ENCODE data around the gene ABHD18. TPM values are rescaled to one million over a fixed set of nuclear protein-coding genes. Genes with fewer than 3 reads are reported as not detected.
"Not testable (repeated sequence)": the region's sequence is repeated elsewhere in the genome, so short reads cannot be mapped to it uniquely, and the experiment has no call there.

ABHD18 gene
- total RNA-seq, 1 donor from 2014 or later: 35.1 TPM

GRCh38 chr4:127982445-127982844 lies 17.2 kb downstream of the ABHD18 start:
- intact Hi-C loops (cut with DNase I): no loop called here
- no peak for DNase-seq (ENCODE audit: low spot score)

- intact Hi-C loops (cut with DNase I): no loop called here
- no peak for DNase-seq (ENCODE audit: low spot score)
Observed at GRCh38 chr4:127985989-127986388, 20.8 kb downstream of the ABHD18 start.

DNA sequence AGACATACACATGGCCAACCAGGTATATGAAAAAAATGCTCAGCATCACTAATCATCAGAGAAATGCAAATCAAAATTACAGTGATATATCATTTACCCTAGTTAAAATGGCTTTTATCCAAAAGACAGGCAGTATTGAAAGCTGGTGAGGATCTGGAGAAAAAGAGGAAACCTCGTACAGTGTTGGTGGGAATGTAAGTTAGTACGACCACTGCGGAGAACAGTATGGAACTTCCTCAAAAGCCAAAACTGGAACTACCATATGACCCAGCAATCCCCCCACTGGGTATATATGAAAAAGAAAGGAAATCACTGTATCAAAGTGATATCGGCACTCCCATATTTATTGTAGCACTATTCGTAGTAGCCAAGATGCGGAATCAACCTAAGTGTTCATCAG lies 23.4 kb downstream of the ABHD18 start:
- no peak for DNase-seq (ENCODE audit: low spot score)
- intact Hi-C loops (cut with DNase I): no loop called here

GRCh38 chr4:127993151-127993550 lies 27.9 kb downstream of the ABHD18 start:
- intact Hi-C loops (cut with DNase I): no loop called here

GRCh38 chr4:127995776-127996175 lies 30.6 kb downstream of the ABHD18 start:
- intact Hi-C loops (cut with DNase I): no loop called here
- no peak for DNase-seq (ENCODE audit: low spot score)

More at GRCh38 chr4:127993151-127993550, 27.9 kb downstream of the ABHD18 start:
- DNase-seq (ENCODE audit: low spot score): no peak

DNA sequence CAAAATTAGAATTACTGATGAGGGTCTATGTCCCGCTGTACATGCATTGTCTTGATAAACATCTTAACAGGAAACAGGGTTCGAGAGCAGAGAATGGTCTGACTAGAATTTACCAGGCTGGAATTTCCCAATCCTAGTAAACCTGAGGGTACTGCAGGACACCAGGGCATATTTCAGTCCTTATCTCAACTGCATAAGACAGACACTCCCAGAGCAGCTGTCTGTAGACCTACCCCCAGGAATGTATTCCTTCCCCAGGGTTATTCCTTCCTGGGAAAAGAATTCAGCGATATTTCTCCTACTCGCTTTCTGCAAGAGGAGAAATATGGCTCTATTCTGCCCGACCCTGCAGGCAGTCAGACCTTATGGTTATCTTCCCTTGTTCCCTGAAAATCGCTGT lies 31.3 kb downstream of the ABHD18 start:
- DNase-seq (ENCODE audit: low spot score); intact Hi-C loops (cut with DNase I): not testable (repeated sequence)

- intact Hi-C loops (cut with DNase I): no loop called here
- no peak for DNase-seq (ENCODE audit: low spot score)
Observed at GRCh38 chr4:127997534-127998388, 32.6 kb downstream of the ABHD18 start.

DNA sequence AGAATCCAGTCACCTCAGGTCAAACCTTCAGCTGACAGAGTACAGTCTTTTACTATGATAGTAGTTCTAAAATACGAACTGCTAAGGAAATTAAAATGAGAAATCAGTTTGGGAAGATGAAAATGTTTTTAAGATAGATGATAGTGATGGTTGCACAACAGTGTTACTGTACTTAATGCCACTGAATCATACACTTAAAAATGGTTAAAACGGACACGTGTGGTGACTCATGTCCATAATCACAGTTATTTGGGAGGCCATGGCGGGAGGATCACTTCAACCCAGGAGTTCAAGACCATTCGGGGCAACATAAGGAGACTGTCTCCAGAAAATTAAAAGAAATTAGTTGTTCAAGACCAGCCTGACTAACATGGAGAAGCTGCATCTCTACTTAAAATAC lies 41.4 kb downstream of the ABHD18 start:
- no peak for DNase-seq (ENCODE audit: low spot score)
- intact Hi-C loops (cut with DNase I): no loop called here

DNA sequence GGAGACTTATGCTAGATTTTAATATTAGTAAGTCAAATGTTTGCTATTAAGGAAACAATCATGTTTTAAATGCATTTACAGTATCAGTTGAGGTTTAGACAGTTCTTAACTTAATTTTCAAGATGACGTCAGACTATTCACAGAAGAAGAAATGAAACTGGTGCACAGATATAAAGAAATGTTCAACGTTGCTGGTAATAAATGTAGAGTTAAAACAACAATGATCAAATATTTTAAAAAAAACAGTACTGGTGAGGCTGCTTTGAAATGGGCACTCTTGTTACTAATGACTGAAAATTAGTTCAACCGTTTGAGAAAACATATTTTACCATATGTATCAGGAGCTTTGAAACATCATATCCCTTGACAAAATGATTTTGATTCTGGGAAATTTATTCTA lies 44.2 kb downstream of the ABHD18 start:
- intact Hi-C loops (cut with DNase I): no loop called here
- no peak for DNase-seq (ENCODE audit: low spot score)

GRCh38 chr4:128025319-128025718 lies 60.1 kb downstream of the ABHD18 start:
- DNase-seq (ENCODE audit: low spot score): no peak
- intact Hi-C loops (cut with DNase I): no loop called here

DNA sequence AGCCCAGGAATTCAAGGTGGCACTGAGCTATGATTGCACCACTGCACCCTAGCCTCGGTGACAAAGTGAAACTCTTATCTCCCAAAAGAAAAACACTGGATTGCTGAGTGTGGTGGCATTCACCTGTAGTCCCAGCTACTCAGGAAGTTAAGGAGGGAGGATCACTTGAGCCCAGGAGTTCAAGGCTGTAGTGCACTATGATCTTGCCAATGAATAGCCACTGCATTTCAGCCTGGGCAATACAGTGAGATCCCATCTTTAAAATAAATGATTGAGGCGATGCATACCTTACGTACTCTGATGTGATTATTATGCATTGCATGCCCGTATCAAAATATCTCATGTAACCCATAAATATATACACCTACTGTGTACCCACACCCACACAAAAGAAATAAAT lies 64.7 kb downstream of the ABHD18 start:
- DNase-seq (ENCODE audit: low spot score): no peak
- intact Hi-C loops (cut with DNase I): no loop called here

DNA sequence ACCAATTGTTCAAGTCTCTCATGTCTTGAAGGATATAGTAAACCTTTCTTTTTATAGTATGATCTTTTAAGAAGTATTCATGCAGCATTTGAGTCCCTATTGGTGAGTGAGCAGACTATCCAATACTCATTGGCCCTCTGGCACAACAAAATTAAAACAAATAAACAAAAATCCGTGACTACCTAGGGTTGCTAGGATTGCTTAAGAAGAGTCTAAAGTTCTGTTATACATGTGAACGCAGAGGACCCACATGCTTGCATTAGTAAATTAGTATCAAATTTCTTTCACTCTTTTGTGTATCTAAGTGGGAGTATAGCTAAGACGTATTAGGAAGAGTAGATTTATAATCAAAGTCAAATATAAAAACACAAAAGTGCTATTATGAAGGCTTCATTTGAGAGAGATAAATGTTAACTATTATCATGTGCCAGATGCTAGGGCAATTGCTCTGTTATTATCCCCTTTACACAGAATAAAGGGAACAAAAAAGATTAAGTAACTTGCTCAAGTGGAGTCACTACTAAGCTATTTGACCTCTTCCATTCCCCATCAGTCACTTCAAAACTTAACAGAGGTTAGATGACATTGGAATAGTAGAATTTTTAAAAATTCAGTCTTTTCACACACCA lies 66.7 kb downstream of the ABHD18 start:
- intact Hi-C loops (cut with DNase I): no loop called here
- DNase-seq (ENCODE audit: low spot score): no peak

- DNase-seq (ENCODE audit: low spot score): no peak
- intact Hi-C loops (cut with DNase I): no loop called here
Observed at GRCh38 chr4:128039568-128039967, 74.4 kb downstream of the ABHD18 start.

GRCh38 chr4:128047019-128047418 lies 81.8 kb downstream of the ABHD18 start:
- intact Hi-C loops (cut with DNase I): not testable (repeated sequence)

DNA sequence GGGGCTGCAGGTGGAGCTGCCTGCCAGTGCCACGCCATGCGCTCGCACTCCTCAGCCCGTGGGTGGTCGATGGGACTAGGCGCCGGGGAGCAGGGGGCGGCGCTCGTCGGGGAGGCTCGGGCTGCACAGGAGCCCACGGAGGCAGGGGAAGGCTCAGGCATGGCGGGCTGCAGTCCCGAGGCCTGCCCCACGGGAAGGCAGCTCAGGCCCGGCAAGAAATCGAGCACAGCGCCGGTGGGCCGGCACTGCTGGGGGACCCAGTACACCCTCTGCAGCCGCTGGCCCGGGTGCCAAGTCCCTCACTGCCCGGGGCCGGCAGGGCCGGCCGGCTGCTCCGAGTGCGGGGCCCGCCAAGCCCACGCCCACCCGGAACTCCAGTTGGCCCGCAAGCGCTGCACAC lies 82.3 kb downstream of the ABHD18 start:
- intact Hi-C loops (cut with DNase I); DNase-seq (ENCODE audit: low spot score): not testable (repeated sequence)

More at GRCh38 chr4:128047019-128047418, 81.8 kb downstream of the ABHD18 start:
- DNase-seq (ENCODE audit: low spot score): not testable (repeated sequence)

DNA sequence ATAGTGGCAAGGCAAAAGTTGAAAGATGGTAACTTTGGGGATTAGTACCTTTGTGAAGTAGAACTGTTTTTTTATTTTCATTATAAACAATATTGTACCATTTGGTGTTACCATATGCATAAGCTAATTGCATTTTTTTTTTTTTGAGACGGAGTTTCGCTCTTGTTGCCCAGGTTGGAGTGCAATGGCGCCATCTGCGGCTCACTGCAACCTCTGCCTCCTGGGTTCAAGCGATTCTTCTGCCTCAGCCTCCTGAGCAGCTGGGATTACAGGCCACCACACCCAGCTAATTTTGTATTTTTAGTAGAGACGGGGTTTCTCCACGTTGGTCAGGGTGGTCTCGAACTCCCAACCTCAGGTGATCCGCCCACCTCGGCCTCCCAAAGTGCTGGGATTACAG lies 86.0 kb downstream of the ABHD18 start:
- DNase-seq (ENCODE audit: low spot score); intact Hi-C loops (cut with DNase I): not testable (repeated sequence)

DNA sequence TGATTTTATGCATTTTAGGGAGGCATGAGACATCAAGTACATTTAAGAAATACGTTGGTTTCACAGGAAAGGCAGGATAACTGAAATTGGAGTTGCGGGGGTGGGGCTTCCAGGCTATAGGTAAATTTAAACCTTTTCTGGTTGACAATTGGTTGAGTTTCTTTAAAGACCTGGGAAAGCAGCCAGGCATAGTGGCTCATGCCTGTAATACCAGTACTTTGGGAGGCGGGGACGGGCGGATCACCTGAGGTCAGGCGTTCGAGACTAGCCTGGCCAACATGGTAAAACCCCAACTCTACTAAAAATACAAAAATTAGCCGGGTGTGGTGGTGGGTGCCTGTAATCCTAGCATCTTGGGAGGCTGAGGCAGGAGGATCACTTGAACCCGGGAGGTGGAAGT lies 89.7 kb downstream of the ABHD18 start:
- intact Hi-C loops (cut with DNase I): not testable (repeated sequence)

DNA sequence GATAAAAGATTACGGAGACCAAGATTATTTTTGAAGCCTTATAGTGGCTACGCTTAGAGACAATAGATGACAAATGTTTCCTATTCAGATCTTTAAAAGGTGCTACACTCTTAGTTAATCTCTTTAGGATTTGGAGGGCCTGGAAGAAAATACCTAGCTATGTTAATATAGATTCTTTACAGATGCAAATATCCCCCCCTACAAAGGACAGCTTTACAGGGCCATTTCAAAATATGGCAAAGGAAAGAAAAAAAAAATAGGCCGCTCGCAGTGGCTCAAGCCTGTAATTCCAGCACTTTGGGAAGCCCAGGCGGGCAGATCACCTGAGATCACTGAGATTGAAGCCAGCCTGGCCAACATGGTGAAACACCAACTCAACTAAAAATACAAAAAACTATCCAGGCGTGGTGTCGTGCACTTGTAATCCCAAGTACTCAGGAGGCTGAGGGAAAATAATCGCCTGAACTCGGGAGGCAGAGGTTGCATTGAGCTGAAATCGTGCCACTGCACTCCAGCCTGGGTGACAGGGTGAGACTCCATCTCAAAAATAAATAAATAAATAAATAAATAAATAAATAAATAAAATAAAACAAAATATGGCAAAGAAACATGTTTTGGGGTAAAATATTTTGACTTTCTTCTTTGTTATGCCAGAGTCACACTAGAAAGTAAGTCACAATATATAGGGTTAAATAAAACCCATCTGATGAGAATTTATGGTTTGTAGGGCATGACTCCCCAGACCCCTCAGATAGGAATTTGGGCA lies 90.4 kb downstream of the ABHD18 start:
- intact Hi-C loops (cut with DNase I): not testable (repeated sequence)
- peak; percentile 2 for DNase-seq (ENCODE audit: low spot score)

More for the DNA sequence above, 89.7 kb downstream of the ABHD18 start:
- peak; percentile 50 for DNase-seq (ENCODE audit: low spot score)

DNA sequence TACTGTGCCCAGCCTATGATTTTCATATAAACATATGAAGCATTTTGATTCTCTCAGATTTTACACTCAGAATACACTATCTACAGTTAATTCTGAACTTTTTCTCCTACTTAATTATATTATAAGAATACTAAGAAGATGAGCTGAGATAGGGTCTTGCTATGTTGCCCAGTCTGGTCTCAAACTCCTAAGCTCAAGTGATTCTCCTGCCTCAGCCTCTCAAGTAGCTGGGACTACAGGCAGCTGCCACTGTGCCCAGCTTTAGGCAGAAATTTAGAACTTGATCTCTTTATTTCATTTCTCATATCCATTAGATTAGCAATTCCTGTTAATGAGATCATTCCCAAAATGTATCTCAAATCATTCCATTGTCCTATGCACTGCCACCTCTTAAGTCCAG lies 91.2 kb downstream of the ABHD18 start:
- DNase-seq (ENCODE audit: low spot score): no peak
- intact Hi-C loops (cut with DNase I): no loop called here

GRCh38 chr4:128060121-128060698 lies 95.0 kb downstream of the ABHD18 start:
- intact Hi-C loops (cut with DNase I): loop anchor here (5.0 kb wide), 1 partner anchor 227 kb away; the partner anchor contains the start of gene PGRMC2
- peak; percentile 63 for DNase-seq (ENCODE audit: low spot score)

Data from cardiac septum (tissue), 1 donor.